ENCODE data around the gene SIDT1.

SIDT1 gene

DNA sequence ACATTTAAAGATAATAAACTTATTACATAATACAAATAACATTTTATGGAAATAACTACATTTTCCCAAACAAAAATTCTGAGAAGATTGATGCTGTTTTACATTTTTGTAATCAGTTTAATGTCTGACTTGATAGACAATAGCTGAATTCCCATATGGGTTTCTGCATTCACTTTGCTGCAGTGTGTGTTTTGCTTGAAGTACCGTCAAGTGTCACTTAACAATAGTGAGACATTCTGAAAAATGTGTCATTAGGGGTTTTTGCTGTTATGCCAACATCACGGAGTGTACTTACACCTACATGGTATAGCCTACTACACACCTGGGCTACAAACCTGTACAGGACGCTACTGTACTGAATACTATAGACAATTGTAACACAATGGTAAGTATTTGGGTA is 106.6 kb downstream of the SIDT1 start:
- DNase-seq, result peak; percentile 4 to 46

DNA sequence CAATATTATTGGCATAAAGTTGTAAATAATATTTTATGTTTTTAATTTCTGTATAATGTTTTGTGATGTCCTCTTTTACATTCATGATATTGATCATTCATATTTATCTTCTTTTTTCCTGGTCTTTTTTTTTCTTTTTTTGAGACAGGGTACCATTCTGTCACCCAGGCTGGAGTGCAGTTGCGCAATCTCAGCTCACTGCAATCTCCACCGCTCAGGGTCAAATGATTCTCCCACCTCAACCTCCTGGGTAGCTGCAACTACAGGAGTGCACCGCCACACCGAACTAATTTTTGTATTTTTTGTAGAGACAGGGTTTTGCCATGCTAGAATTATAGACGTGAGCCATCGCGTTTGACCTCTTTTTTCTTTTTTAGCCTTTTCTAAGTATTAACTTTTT is 111.2 kb downstream of the SIDT1 start:
- no peak for DNase-seq

DNA sequence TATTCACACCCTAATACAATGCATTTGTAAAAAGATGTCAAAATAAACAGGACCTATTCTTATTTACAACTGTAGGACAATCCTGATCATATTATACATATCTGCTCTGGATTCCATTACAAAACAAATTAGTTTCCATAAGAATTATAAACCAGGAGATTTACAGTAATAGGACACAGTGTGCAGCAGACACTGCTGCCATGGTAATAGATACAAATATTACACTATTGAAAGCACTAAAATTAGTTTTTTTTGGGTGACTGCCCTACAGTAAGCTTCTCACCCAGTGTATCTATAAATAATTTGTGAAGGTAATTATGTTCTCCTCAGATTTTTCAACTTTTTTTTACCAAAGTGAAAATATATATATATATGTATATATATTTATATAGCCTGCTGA is 116.2 kb downstream of the SIDT1 start:
- DNase-seq, result no peak

DNA sequence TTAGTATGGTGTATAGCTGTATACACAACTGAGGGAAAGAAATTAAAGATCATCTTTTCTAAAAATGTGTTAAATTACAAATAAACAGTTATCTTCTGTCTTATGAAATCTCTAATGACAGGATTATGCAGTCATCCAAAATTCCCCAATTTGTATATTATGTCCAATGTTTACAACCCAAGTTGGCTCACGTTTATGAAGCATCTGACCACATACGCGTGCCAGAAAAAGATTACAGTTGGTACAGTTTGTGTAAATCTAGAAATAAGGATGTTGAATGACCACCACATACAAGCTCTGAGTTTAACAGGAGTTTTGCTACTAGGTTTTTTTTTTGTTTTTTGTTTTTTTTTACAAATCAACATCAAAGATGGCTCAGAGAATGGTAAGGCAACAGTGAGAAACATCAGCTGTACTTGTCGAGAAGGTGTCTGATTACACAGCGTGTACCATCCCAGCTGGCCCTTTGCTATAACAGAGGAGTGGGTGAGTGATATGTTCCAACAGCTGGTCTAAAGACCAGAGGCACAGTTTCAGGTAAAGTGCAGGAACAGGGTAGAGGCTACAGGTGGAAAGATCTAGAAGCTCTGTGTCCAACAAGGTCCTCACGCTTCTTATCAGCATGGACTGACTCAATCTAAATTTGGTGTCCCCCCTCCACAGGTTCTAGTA is 117.0 kb downstream of the SIDT1 start:
- DNase-seq, result no peak

DNA sequence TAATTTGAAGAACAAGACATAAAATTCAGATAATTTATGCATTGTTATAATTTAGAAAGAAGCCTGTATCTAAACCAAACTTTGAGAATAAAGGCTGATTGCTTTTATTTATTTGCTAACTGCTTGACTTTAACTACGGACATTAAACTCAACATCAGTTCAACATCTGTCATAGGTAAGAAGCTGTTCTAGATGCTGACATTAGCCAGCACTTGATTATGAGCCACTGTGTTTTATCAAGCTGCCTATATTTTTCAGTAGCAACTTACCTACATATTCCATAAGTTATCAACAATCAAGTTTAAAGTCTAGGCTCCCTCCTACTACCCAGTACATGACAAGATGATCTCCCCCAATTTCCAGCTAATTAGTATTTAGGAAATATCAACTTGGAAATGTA is 122.0 kb downstream of the SIDT1 start:
- no peak for DNase-seq

DNA sequence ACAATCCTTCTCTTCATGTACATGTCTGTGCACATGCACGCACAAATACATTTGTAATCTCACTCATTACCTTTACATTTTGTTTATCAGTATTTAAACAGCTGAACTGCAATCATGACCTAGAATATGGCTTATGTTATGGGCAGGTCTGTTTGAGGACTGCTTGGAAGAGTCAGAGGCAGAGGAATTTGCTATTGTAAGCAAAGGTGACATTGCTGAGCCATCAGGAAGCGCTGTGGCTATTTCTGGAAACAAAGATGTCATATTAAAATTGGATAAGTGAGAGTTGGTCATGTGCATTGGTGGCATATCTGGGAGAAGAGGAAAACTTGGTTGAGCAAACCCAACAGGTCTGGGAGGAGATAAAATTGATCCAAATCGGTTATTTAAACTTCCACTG is 122.5 kb downstream of the SIDT1 start:
- DNase-seq, result no peak

DNA sequence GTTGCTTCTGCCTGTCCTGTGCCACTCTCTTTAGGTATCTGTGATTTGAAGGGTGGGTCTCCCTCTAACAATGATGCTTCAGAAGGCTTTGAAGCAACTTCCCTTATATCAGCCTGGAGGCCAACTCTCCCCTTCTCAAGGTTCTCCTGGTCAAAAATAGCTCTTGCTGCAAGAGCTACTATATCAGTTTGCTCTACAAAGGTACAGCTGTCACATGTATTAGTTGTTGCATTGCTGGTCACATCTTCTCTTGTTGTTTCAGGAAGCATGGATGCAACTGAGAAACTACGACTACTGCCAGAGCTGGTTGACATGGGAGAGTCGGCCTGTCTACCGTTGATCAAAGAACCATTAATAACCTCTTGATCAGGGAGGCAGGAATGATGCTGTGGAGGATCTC is 125.8 kb downstream of the SIDT1 start:
- DNase-seq, result no peak

DNA sequence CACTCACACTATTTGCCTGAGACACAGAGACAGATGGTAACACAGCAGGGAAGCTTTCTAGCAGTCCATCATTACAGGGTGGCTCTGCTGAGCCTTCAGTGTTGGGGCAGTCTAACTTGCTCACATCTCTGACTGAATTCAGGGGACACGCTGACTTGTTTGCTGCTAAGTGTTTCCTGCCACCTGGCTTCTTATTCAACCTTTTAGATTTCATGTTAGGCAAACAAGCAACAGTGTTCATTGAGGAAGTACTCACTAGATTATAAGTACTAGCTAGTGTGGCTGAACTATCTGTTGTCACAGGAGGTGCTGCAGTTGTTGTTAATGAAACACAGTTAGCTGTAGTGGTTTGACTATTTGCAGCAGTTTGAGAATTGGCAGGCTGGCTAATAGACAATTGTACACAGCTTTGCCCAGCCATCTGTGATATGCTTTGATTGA is 126.8 kb downstream of the SIDT1 start:
- no peak for DNase-seq

- no peak for DNase-seq
These were observed 127.6 kb downstream of the SIDT1 start for GRCh38 chr3:113659996-113660395.

DNA sequence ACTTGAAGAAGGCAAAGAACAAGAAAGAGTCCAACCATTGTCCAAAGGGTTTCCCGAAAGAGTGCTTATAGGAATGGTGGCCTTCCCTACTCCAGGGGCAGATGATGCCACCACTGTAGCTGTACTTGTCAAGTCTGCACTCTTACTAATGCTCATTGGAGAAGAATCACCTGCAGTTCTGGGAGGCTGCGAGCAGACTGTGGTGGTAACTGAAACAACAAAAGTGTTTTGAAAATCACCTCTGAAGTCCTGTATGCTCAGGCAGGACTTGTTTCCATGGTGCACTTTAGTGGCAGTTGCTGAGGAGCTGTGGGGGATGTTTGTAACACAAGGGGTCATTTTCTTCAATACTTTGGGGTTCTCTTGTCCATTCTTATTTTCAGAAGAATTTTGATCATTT is 128.1 kb downstream of the SIDT1 start:
- no peak for DNase-seq

DNA sequence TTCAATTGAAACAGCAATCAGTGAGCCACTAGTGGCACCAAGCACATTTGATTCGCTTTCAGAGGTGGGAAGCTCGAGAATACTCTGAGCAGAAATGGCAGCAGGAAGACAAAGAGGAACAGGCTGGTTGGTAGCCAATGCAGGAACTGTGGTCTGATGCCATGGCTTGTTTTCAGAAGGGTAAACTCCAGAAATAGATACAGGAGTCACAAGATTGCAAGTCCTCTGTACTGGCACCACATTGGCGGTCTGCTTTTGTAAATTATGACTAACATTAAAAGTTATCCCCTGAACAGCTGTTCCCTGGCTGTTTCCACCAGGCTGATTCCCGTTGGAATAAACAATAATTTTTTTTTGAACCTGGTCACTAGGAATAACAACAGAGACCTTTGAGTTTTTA is 128.5 kb downstream of the SIDT1 start:
- no peak for DNase-seq

GRCh38 chr3:113662824-113663223 is 130.5 kb downstream of the SIDT1 start:
- no peak for DNase-seq

- no peak for DNase-seq
These were observed 131.0 kb downstream of the SIDT1 start for GRCh38 chr3:113663324-113663750.

- no peak for DNase-seq
These were observed 131.4 kb downstream of the SIDT1 start for GRCh38 chr3:113663761-113664160.

GRCh38 chr3:113664523-113665094 is 132.3 kb downstream of the SIDT1 start:
- no peak for DNase-seq

- DNase-seq, result no peak
These were observed 135.7 kb downstream of the SIDT1 start for GRCh38 chr3:113668015-113668414.

- DNase-seq, result no peak
These were observed 141.2 kb downstream of the SIDT1 start for GRCh38 chr3:113673593-113673992.

DNA sequence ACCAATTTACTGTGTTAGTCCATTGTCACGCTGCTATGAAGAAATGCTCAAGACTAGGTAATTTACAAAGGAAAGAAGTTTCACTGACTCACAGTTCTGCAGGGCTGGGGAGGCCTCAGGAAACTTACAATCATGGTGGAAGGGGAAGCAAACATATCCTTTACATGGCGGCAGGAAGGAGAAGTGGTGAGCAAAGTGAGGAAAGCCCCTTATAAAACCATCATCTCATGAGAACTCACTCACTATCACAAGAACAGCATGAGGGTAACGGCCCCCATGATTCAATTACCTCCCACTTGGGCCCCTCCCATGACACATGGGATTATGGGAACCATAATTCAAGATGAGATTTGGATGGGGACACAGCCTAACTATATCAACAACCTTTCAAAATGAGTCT is 143.9 kb downstream of the SIDT1 start:
- no peak for DNase-seq

DNA sequence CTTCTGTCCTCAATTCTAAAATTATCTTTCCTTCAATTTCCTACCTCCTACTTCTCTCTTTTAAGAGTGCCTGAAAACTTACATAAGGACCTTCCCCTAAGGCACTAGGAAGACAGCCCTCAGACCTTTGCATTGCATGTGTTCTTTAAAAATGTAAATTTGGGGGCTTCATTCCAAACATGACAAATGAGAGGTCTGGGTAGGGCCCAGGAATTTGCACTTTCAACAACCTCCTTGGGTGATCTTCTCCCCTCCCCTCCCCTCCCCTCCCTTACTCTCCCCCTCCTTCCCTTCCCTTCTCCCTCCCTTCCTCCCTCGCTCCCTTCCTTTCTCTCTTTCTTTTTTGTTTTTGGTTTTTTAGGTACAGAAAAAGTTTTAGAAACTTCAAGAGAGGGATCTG is 145.4 kb downstream of the SIDT1 start:
- DNase-seq, result no peak

- no peak for DNase-seq
These were observed 146.4 kb downstream of the SIDT1 start for GRCh38 chr3:113678773-113679172.

Data from NCI-H187 (cell line).